H1 (cell line): ENCODE data around the gene HLA-C. TPM values are rescaled to one million over a fixed set of nuclear protein-coding genes. Genes with fewer than 3 reads are reported as not detected.

Experiments used
- CTCF ChIA-PET: fragments of 300-600 bp; sonication (Branson Sonifier 250); formaldehyde crosslinking; loops from one replicate; lab custom pipeline; 2021; ENCODE audit not compliant: partially characterized antibody; lab: Charles Lee
- POLR2A ChIA-PET: fragments of 300-600 bp; sonication (Branson Sonifier 250); formaldehyde crosslinking; loops from one replicate; lab custom pipeline; 2021; ENCODE audit warnings: inconsistent platforms; ENCODE audit not compliant: partially characterized antibody; lab: Charles Lee
- DNase-seq, 2 experiments: peaks; one replicate each; pipeline versions ENCODE4 v3.0.0 to v3.0.0-alpha.2; 2010 to 2022; ENCODE audit warnings: low spot score in 2 of 2, low read depth in 1 of 2, mixed read lengths in 1 of 2
- FAIRE-seq: peaks from 2 replicates; lab custom pipeline; 2011; peaks lifted over from hg19 to GRCh38; lab: Jason Lieb, UNC
- H2AFZ ChIP-seq: 2 replicates; pipeline ENCODE4 v1.8.1; 2012; ENCODE audit warnings: low read length, inconsistent platforms
- H2AK5ac ChIP-seq: 2 replicates; pipeline ENCODE4 v1.6.1; 2013; ENCODE audit warnings: low read depth, low read length
- H2BK120ac ChIP-seq: replicated peaks from 2 replicates; pipeline ENCODE3; 2013; ENCODE audit warnings: low read depth, low read length, inconsistent platforms
- H2BK12ac ChIP-seq: 2 replicates; pipeline ENCODE4 v1.6.1; 2013; ENCODE audit warnings: low read depth, low read length
- H2BK15ac ChIP-seq: 2 replicates; pipeline ENCODE4 v1.6.1; 2013; ENCODE audit warnings: low read length
- H2BK20ac ChIP-seq: 2 replicates; pipeline ENCODE4 v1.6.1; 2013; ENCODE audit warnings: low read length
- H2BK5ac ChIP-seq: 2 replicates; pipeline ENCODE4 v1.6.1; 2013; ENCODE audit warnings: low read depth, low read length
- H3K14ac ChIP-seq: 2 replicates; pipeline ENCODE4 v1.6.1; 2013; ENCODE audit warnings: inconsistent platforms; ENCODE audit not compliant: insufficient read length
- H3K18ac ChIP-seq: 2 replicates; pipeline ENCODE4 v1.6.1; 2013; ENCODE audit warnings: low read length; ENCODE audit errors: extremely low read depth
- H3K23ac ChIP-seq: 2 replicates; pipeline ENCODE4 v1.6.1; 2013; ENCODE audit warnings: inconsistent platforms; ENCODE audit not compliant: insufficient read length
- H3K23me2 ChIP-seq: 2 replicates; pipeline ENCODE4 v1.6.1; 2013; ENCODE audit warnings: low read depth, low read length
- H3K27ac ChIP-seq: 2 replicates; pipeline ENCODE4 v1.6.1; 2011; ENCODE audit warnings: low read depth, low read length, inconsistent platforms
- H3K27me3 ChIP-seq, 4 experiments: replicated peaks in 1 of 4; 1 replicate in 1 of 4; 2 replicates in 3 of 4; pipeline versions ENCODE4 v1.6.1 to v1.8.1; 2011 to 2013; ENCODE audit warnings: low read length in 3 of 4, mild to moderate bottlenecking in 3 of 4, inconsistent platforms in 2 of 4, mixed read lengths in 2 of 4, moderate library complexity in 1 of 4; ENCODE audit not compliant: control insufficient read depth in 3 of 4, insufficient read depth in 3 of 4; ENCODE audit errors: extremely low read depth in 1 of 4
- H3K36me3 ChIP-seq, 4 experiments: 2 replicates each; pipeline versions ENCODE4 v1.6.1 to v1.8.1; 2011 to 2013; ENCODE audit warnings: mild to moderate bottlenecking in 4 of 4, low read length in 3 of 4, moderate library complexity in 2 of 4, control low read depth in 1 of 4, inconsistent platforms in 1 of 4; ENCODE audit not compliant: insufficient read depth in 4 of 4, control insufficient read depth in 2 of 4
- H3K4ac ChIP-seq: replicated peaks from 2 replicates; pipeline ENCODE3; 2013; ENCODE audit warnings: low read length, low read depth, mixed read lengths, inconsistent platforms; ENCODE audit not compliant: insufficient read length
- H3K4me1 ChIP-seq, 4 experiments: replicated peaks in 1 of 4; 1 replicate in 1 of 4; 2 replicates in 3 of 4; pipeline versions ENCODE4 v1.6.1 to v1.8.1; 2011 to 2013; ENCODE audit warnings: low read length in 3 of 4, inconsistent platforms in 2 of 4, mixed read lengths in 1 of 4; ENCODE audit not compliant: insufficient read depth in 4 of 4, control insufficient read depth in 3 of 4
- H3K4me2 ChIP-seq, 2 experiments: 2 replicates each; pipeline versions ENCODE4 v1.6.1 to v1.8.1; 2011 to 2013; ENCODE audit warnings: low read depth in 2 of 2, low read length in 2 of 2, control low read depth in 1 of 2, inconsistent platforms in 1 of 2, mild to moderate bottlenecking in 1 of 2; ENCODE audit not compliant: insufficient read depth in 1 of 2
- H3K4me3 ChIP-seq, 4 experiments: fragments of 200-600, 300-600 bp in 1 of 4; sonication (generic), shearing (Covaris generic), sonication (Bioruptor Twin) in 1 of 4; 2 replicates each; pipeline versions ENCODE4 v1.5.1 to v1.8.1; 2011 to 2016; ENCODE audit warnings: low read length in 4 of 4, low read depth in 3 of 4, control low read depth in 2 of 4, inconsistent platforms in 2 of 4, mild to moderate bottlenecking in 2 of 4, mixed read lengths in 1 of 4, moderate library complexity in 1 of 4; ENCODE audit not compliant: insufficient read depth in 2 of 4; ENCODE audit errors: extremely low read depth in 1 of 4
- H3K56ac ChIP-seq: replicated peaks from 2 replicates; pipeline ENCODE3; 2013; ENCODE audit warnings: low read depth, mild to moderate bottlenecking, mixed read lengths, low read length, inconsistent platforms; ENCODE audit not compliant: insufficient read length
- H3K79me1 ChIP-seq: 2 replicates; pipeline ENCODE4 v1.6.1; 2013; ENCODE audit warnings: low read depth, low read length, control low read depth
- H3K79me2 ChIP-seq, 2 experiments: 2 replicates each; pipeline versions ENCODE4 v1.6.1 to v1.8.1; 2012 to 2013; ENCODE audit warnings: low read length in 2 of 2, mild to moderate bottlenecking in 2 of 2, inconsistent platforms in 1 of 2; ENCODE audit not compliant: insufficient read depth in 2 of 2, control insufficient read depth in 1 of 2
- H3K9ac ChIP-seq, 4 experiments: replicated peaks in 1 of 4; 1 replicate in 1 of 4; 2 replicates in 3 of 4; pipeline versions ENCODE4 v1.6.1 to v1.8.1; 2011 to 2013; ENCODE audit warnings: low read depth in 3 of 4, low read length in 3 of 4, control low read depth in 2 of 4, mild to moderate bottlenecking in 2 of 4, moderate library complexity in 2 of 4, inconsistent platforms in 1 of 4; ENCODE audit errors: extremely low read depth in 1 of 4
- H3K9me3 ChIP-seq, 2 experiments: 2 replicates each; pipeline versions ENCODE4 v1.6.1 to v1.8.1; 2012 to 2013; ENCODE audit warnings: mild to moderate bottlenecking in 2 of 2, moderate library complexity in 2 of 2, control low read depth in 1 of 2, inconsistent platforms in 1 of 2, low read depth in 1 of 2, low read length in 1 of 2, mixed read lengths in 1 of 2; ENCODE audit not compliant: insufficient read depth in 2 of 2
- H4K20me1 ChIP-seq, 2 experiments: replicated peaks in 1 of 2; 2 replicates each; pipeline versions ENCODE3 to v1.8.1; 2011 to 2013; ENCODE audit warnings: inconsistent platforms in 2 of 2, low read length in 2 of 2, mild to moderate bottlenecking in 1 of 2; ENCODE audit not compliant: insufficient read depth in 2 of 2, control insufficient read depth in 1 of 2
- H4K5ac ChIP-seq: 2 replicates; pipeline ENCODE4 v1.6.1; 2013; ENCODE audit warnings: low read length, low read depth, mixed read lengths, inconsistent platforms; ENCODE audit not compliant: insufficient read length
- H4K8ac ChIP-seq: 2 replicates; pipeline ENCODE4 v1.8.0; 2013; ENCODE audit warnings: mild to moderate bottlenecking, moderate library complexity, low read length, inconsistent platforms; ENCODE audit not compliant: insufficient read depth; ENCODE audit errors: extremely low read depth
- H4K91ac ChIP-seq: replicated peaks from 2 replicates; pipeline ENCODE3; 2013; ENCODE audit warnings: low read length, mixed read lengths, inconsistent platforms; ENCODE audit not compliant: insufficient read length
- BACH1 ChIP-seq: IDR thresholded peaks from 2 replicates; pipeline ENCODE4 v1.6.1; 2012; ENCODE audit warnings: low read length, improper control_type of control experiment
- BRCA1 ChIP-seq: IDR thresholded peaks from 2 replicates; pipeline ENCODE4 v1.6.1; 2012; ENCODE audit warnings: low read depth, low read length, improper control_type of control experiment
- CTBP2 ChIP-seq: IDR thresholded peaks from 2 replicates; pipeline ENCODE4 v1.7.0; 2011; ENCODE audit warnings: borderline replicate concordance, mild to moderate bottlenecking, moderate library complexity, mixed read lengths, low read length; ENCODE audit not compliant: insufficient read depth, insufficient read length
- FOSL1 ChIP-seq: IDR thresholded peaks from 2 replicates; pipeline ENCODE4 v1.6.1; 2011; ENCODE audit warnings: mild to moderate bottlenecking, low read depth, low read length, moderate library complexity; ENCODE audit not compliant: insufficient read depth
- HDAC2 ChIP-seq, 2 experiments: fragments of 300-600 bp in 1 of 2; sonication (generic) in 1 of 2; IDR thresholded peaks; 2 replicates each; pipeline ENCODE4 v1.6.1; 2011 to 2012; ENCODE audit warnings: low read depth in 2 of 2, low read length in 2 of 2, mild to moderate bottlenecking in 2 of 2, moderate library complexity in 2 of 2, borderline replicate concordance in 1 of 2, inconsistent platforms in 1 of 2
- PHF8 ChIP-seq: fragments of 200-600 bp; sonication (generic); conservative IDR thresholded peaks from 2 replicates; pipeline ENCODE4 v1.7.1; 2012; ENCODE audit warnings: low read depth, mild to moderate bottlenecking, inconsistent platforms, low read length, moderate library complexity
- RNF2 ChIP-seq: fragments of 200-900, 300-1000 bp; sonication (generic); IDR thresholded peaks from 2 replicates; pipeline ENCODE4 v1.7.1; 2016; ENCODE audit warnings: borderline replicate concordance, low read depth, mild to moderate bottlenecking, antibody characterized with exemption, low read length; ENCODE audit not compliant: poor library complexity, severe bottlenecking; ENCODE audit errors: missing control alignments
- SP1 ChIP-seq: IDR thresholded peaks from 2 replicates; pipeline ENCODE4 v1.6.1; 2011; ENCODE audit warnings: low read depth, low read length
- polyA plus RNA-seq, 7 experiments: library from polyadenylated mRNA; depleted of rRNA in 3 of 7; stranded (reverse) in 5 of 7; unstranded in 2 of 7; fragments of >200 nt in 5 of 7; fragments of 200-250 nt in 2 of 7; gene quantifications; 1 replicate in 5 of 7; 2 replicates in 1 of 7; 4 replicates in 1 of 7; pipeline versions ENCODE4 v1.2.1 to v1.2.3, GENCODE V29; 2011 to 2013; ENCODE audit warnings: missing spikeins in 2 of 7, mixed read lengths in 2 of 7
- total RNA-seq: library from RNA; stranded (reverse); fragmentation: NEBNext Ultra II Directional; extraction: Animal tissue kit (Norgen Biotek cat#: 25700); gene quantifications from 2 replicates; pipeline ENCODE4 v1.2.1, GENCODE V29; 2021

The HLA-C gene
- total and polyA plus RNA-seq, 2 of the 8 experiments (the other 6 are each of a cell fraction or from before 2014, with no cell fraction given), result 245 to 360 TPM

GRCh38 chr6:31289788-31290187 lies 17.9 kb upstream of the HLA-C start:
- Histone ChIP-seq H3K79me2 (no peaks in the 10 kb centered on the region), H3K36me3 (no peaks in the 10 kb centered on the region), H2BK15ac (no peak overlapping the region), H2BK5ac (no peak overlapping the region), H3K14ac (no peak overlapping the region), H3K23me2 (no peaks in the 10 kb centered on the region; the same call in 1 of the 2 replicates), H2BK20ac (no peak overlapping the region), H3K79me1 (no peaks in the 10 kb centered on the region), H3K9me3 (no peaks in the 10 kb centered on the region), H4K5ac (no peak overlapping the region), H3K56ac (no peak overlapping the region), H2AFZ (no peak overlapping the region), H2BK12ac (no peak overlapping the region), H3K4me2 (no peak overlapping the region), H4K8ac (no peak overlapping the region), H3K27ac (no peak overlapping the region), H3K18ac (no peak overlapping the region), H3K27me3 (peaks cover 0 to 1% (median 0%) of the 10 kb centered on the region in 4 experiments; a peak in 1 of 7 replicates), H4K20me1 (no peaks in the 10 kb centered on the region), H2BK120ac (no peak overlapping the region), H3K4me1 (no peaks in the 10 kb centered on the region), H3K4me3 (no peak overlapping the region), H3K23ac (peak overlapping the region; percentile 84), H3K9ac (no peak overlapping the region)
- DNase-seq, result no peak
- POLR2A ChIA-PET, result interaction anchor here (1.4 to 1.7 kb wide), 2 partner anchors 8 to 12 kb away, joined by 4 read pairs; no protein-coding TSS in a partner anchor
- CTCF ChIA-PET, result interaction anchor here (1.3 kb wide), 1 partner anchor 77 kb away, joined by 3 read pairs; no protein-coding TSS in a partner anchor
- FAIRE-seq, result no peak
- TF ChIP-seq BACH1 (no peak), RNF2 (no peak), BRCA1 (no peak), PHF8 (no peak), CTBP2 (no peak), FOSL1 (no peak), SP1 (no peak), HDAC2 (IDR thresholded peaks at IDR 0.05; ENCODE audit: borderline replicate concordance in 1 of 2, low read depth in 2 of 2, low read length in 2 of 2) (no peak)
- TF ChIP-seq, all 59 proteins: peak for 0
- Histone ChIP-seq H4K91ac (no peak overlapping the region), H3K4ac (no peak overlapping the region), H2AK5ac (no peak overlapping the region)
